IMR-90 (cell line): Measurements from ENCODE around the gene TMPRSS13. TPM values are rescaled to one million over a fixed set of nuclear protein-coding genes. Genes with fewer than 3 reads are reported as not detected.
"Not testable (repeated sequence)": the region's sequence is repeated elsewhere in the genome, so short reads cannot be mapped to it uniquely, and the experiment has no call there.

Experiments used
- ATAC-seq: fragments of 200-7000 bp; cut with Tn5 transposase; 2 replicates; pipeline ENCODE4 v1.9.1; 2020; ENCODE audit warnings: low read depth, mild to moderate bottlenecking, moderate library complexity
- BruUV-seq: library from RNA; stranded (reverse); fragments of 400-500 nt; replicated peaks from 2 replicates; lab custom pipeline; 2021; lab: Mats Ljungman, UMichigan
- CTCF ChIA-PET: fragments of 300-600 bp; formaldehyde crosslinking; extraction: SDS; loops from one replicate; lab custom pipeline; 2021; ENCODE audit warnings: antibody characterized with exemption; lab: Yijun Ruan, JAX
- POLR2A ChIA-PET: fragments of 300-600 bp; sonication (Branson Sonifier 250); formaldehyde crosslinking; loops from one replicate; lab custom pipeline; 2022; ENCODE audit warnings: antibody characterized with exemption; ENCODE audit not compliant: unreplicated experiment; lab: Charles Lee
- DNase-seq: peaks from one replicate; pipeline ENCODE4 v3.0.0; 2013
- H2AFZ ChIP-seq: replicated peaks from 2 replicates; pipeline ENCODE3; 2013; ENCODE audit warnings: low read length, mild to moderate bottlenecking; ENCODE audit not compliant: poor library complexity
- H2AK5ac ChIP-seq: 2 replicates; pipeline ENCODE4 v1.6.1; 2013; ENCODE audit warnings: low read depth, low read length, inconsistent platforms
- H2AK9ac ChIP-seq: replicated peaks from 2 replicates; pipeline ENCODE3; 2013; ENCODE audit warnings: mild to moderate bottlenecking, low read depth, low read length, moderate library complexity; ENCODE audit not compliant: poor library complexity
- H2BK120ac ChIP-seq: 2 replicates; pipeline ENCODE4 v1.6.1; 2013; ENCODE audit warnings: low read depth, low read length, inconsistent platforms
- H2BK15ac ChIP-seq: 3 replicates; pipeline ENCODE4 v1.6.1; 2013; ENCODE audit warnings: low read depth, low read length, inconsistent platforms
- H2BK20ac ChIP-seq: 2 replicates; pipeline ENCODE4 v1.6.1; 2013; ENCODE audit warnings: low read depth, mild to moderate bottlenecking, inconsistent platforms, low read length, moderate library complexity
- H2BK5ac ChIP-seq: 2 replicates; pipeline ENCODE4 v1.6.1; 2013; ENCODE audit warnings: mild to moderate bottlenecking, low read depth, low read length, inconsistent platforms; ENCODE audit not compliant: poor library complexity, severe bottlenecking
- H3K14ac ChIP-seq: replicated peaks from 2 replicates; pipeline ENCODE4 v1.6.1; 2013; ENCODE audit warnings: low read depth, low read length, inconsistent platforms
- H3K18ac ChIP-seq: 2 replicates; pipeline ENCODE4 v1.6.1; 2013; ENCODE audit warnings: low read depth, low read length, control low read depth
- H3K23ac ChIP-seq: 2 replicates; pipeline ENCODE4 v1.6.1; 2013; ENCODE audit warnings: low read depth, low read length, inconsistent platforms
- H3K27ac ChIP-seq: 2 replicates; pipeline ENCODE4 v1.5.1; 2013; ENCODE audit warnings: mild to moderate bottlenecking, control low read depth, low read length; ENCODE audit not compliant: insufficient read depth
- H3K27me3 ChIP-seq: 2 replicates; pipeline ENCODE4 v1.6.1; 2013; ENCODE audit warnings: low read length; ENCODE audit not compliant: control insufficient read depth, insufficient read depth
- H3K36me3 ChIP-seq: 2 replicates; pipeline ENCODE4 v1.6.1; 2013; ENCODE audit warnings: low read length, mixed read lengths; ENCODE audit not compliant: control insufficient read depth, insufficient read depth
- H3K4ac ChIP-seq: 2 replicates; pipeline ENCODE4 v1.6.1; 2013; ENCODE audit warnings: low read depth, low read length, inconsistent platforms
- H3K4me1 ChIP-seq: 2 replicates; pipeline ENCODE4 v1.6.1; 2013; ENCODE audit warnings: low read length, mixed read lengths; ENCODE audit not compliant: control insufficient read depth, insufficient read depth
- H3K4me2 ChIP-seq: 2 replicates; pipeline ENCODE4 v1.6.1; 2013; ENCODE audit warnings: low read depth, mild to moderate bottlenecking, control low read depth, low read length, moderate library complexity
- H3K4me3 ChIP-seq: 2 replicates; pipeline ENCODE4 v1.5.1; 2013; ENCODE audit warnings: low read depth, mild to moderate bottlenecking, control low read depth, low read length, moderate library complexity; ENCODE audit not compliant: insufficient read depth
- H3K56ac ChIP-seq: 2 replicates; pipeline ENCODE4 v1.6.1; 2013; ENCODE audit warnings: low read length, inconsistent platforms; ENCODE audit not compliant: insufficient read depth; ENCODE audit errors: extremely low read depth
- H3K79me1 ChIP-seq, 2 experiments: 2 replicates each; pipeline ENCODE4 v1.6.1; 2013; ENCODE audit warnings: low read length in 2 of 2, inconsistent platforms in 1 of 2, low read depth in 1 of 2
- H3K9ac ChIP-seq: 2 replicates; pipeline ENCODE4 v1.6.1; 2013; ENCODE audit warnings: low read depth, low read length, control low read depth
- H3K9me1 ChIP-seq: 2 replicates; pipeline ENCODE4 v1.6.1; 2013; ENCODE audit warnings: low read length, inconsistent platforms; ENCODE audit not compliant: insufficient read depth
- H3K9me3 ChIP-seq: 2 replicates; pipeline ENCODE4 v1.6.1; 2013; ENCODE audit warnings: low read length; ENCODE audit not compliant: control insufficient read depth, insufficient read depth
- H4K20me1 ChIP-seq: 2 replicates; pipeline ENCODE4 v1.6.1; 2013; ENCODE audit warnings: low read length, inconsistent platforms; ENCODE audit not compliant: insufficient read depth
- H4K5ac ChIP-seq: 2 replicates; pipeline ENCODE4 v1.6.1; 2013; ENCODE audit warnings: mild to moderate bottlenecking, low read depth, low read length, control low read depth
- H4K8ac ChIP-seq, 2 experiments: 2 replicates each; pipeline ENCODE4 v1.6.1; 2013; ENCODE audit warnings: low read depth in 2 of 2, low read length in 2 of 2, control low read depth in 1 of 2, inconsistent platforms in 1 of 2
- H4K91ac ChIP-seq: 2 replicates; pipeline ENCODE4 v1.6.1; 2013; ENCODE audit warnings: low read depth, low read length, inconsistent platforms; ENCODE audit not compliant: insufficient read depth
- WGBS, 2 experiments: methylation state at CpG; one replicate each; pipeline versions ENCODE4 v1.1.5 to v1.1.7; 2013; ENCODE audit warnings: missing lambda C conversion rate in 2 of 2; ENCODE audit not compliant: insufficient read length in 1 of 2; ENCODE audit errors: extremely low coverage in 2 of 2; 5-methylcytosine and 5-hydroxymethylcytosine counted together
- dilution Hi-C: fragments of 300-500 bp; cut with HindIII; formaldehyde crosslinking; loops from one replicate; pipeline ENCODE4 v1.14.3; 2018; ENCODE audit warnings: low sequenced_read_pairs; ENCODE audit not compliant: unreplicated experiment
- in situ Hi-C: fragments of 300-500 bp; cut with MboI; formaldehyde crosslinking; loops from 3 replicates; pipeline ENCODE4 v1.14.3; 2019; ENCODE audit warnings: low sequenced_read_pairs, inconsistent platforms, mixed read lengths
- intact Hi-C: fragments of 100-400 bp; cut with micrococcal nuclease; formaldehyde crosslinking; loops from 2 replicates; pipeline ENCODE4 v1.10.0; 2022
- polyA plus RNA-seq, 3 experiments: library from polyadenylated mRNA; depleted of rRNA; stranded (reverse); fragments of >200 nt; gene quantifications; 2 replicates each; pipeline ENCODE4 v1.2.3, GENCODE V29; 2012; ENCODE audit warnings: low replicate concordance in 1 of 3
- total RNA-seq: library from RNA; depleted of rRNA; stranded (reverse); fragments of >200 nt; gene quantifications from 2 replicates; pipeline ENCODE4 v1.2.3, GENCODE V29; 2012

Gene TMPRSS13
- total and polyA plus RNA-seq, 2 of the 4 experiments (the other 2 are of a cell fraction) = not detected

- H3K4me1 ChIP-seq, H4K91ac ChIP-seq, H2BK15ac ChIP-seq, DNase-seq, H3K27ac ChIP-seq, POLR2A ChIA-PET, H3K36me3 ChIP-seq, H2BK20ac ChIP-seq, H2AK9ac ChIP-seq, H2BK120ac ChIP-seq, H4K5ac ChIP-seq, H3K56ac ChIP-seq, H3K18ac ChIP-seq, BruUV-seq, H3K4me2 ChIP-seq, H3K9me1 ChIP-seq, H3K9me3 ChIP-seq, H3K14ac ChIP-seq, H3K4ac ChIP-seq, H3K9ac ChIP-seq, H4K8ac ChIP-seq, H3K79me1 ChIP-seq, H2AFZ ChIP-seq, H3K4me3 ChIP-seq, H2AK5ac ChIP-seq, H4K20me1 ChIP-seq, H3K23ac ChIP-seq, intact Hi-C loops, dilution Hi-C loops, in situ Hi-C loops, H2BK5ac ChIP-seq, ATAC-seq, H3K27me3 ChIP-seq: not testable (repeated sequence)
- 83% methylated on average over 5 of the region's 13 CpGs; no CpG with 5 or more reads in 1 of the 2 experiments for WGBS, 2 experiments
- CTCF ChIA-PET = interaction anchor here (0.6 kb wide), 1 partner anchor 79 kb away, joined by 3 read pairs; no protein-coding TSS in a partner anchor
Observed at GRCh38 chr11:117865546-117865945, 63.7 kb downstream of the TMPRSS13 start.
